GM12891 (cell line): ENCODE results near the gene DSCAM.

Experiments
- POLR2A ChIP-seq: IDR thresholded peaks from 2 replicates; pipeline ENCODE4 v1.6.1; 2011; ENCODE audit warnings: low read depth, low read length, control low read depth
- POLR2AphosphoS5 ChIP-seq: IDR thresholded peaks from 2 replicates; pipeline ENCODE4 v1.6.1; 2011; ENCODE audit warnings: low read depth, low read length, control low read depth
- TAF1 ChIP-seq: IDR thresholded peaks from 2 replicates; pipeline ENCODE4 v1.6.1; 2011; ENCODE audit warnings: low read depth, low read length, control low read depth

GRCh38 chr21:40531431-40532110 is 315.4 kb downstream of the DSCAM start:
- no peak for TF ChIP-seq POLR2A
- TF ChIP-seq POLR2AphosphoS5, result no peak
- no peak for TF ChIP-seq TAF1
